Measurements from ENCODE around the gene KDM4C.

DNA sequence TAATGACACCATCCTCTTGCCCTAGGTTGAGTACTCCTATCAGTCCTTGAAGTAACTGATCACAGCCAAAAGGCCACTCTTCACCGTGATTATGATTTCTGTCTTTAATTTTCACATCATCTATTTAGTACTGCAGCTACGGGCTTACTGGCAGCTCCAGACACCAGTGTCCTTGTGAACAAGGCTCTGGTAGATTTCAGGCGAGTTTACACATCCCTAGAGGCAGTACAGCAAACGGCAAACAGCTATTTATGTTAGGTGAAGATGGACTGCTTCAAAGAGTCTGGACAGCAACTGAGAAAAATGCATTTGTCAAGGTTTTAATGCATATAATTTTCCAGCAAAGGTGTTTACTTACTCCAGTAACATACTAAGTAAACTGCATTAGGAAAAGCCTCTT lies 396.9 kb downstream of the KDM4C start:
- TF ChIP-seq, protein P1, sequence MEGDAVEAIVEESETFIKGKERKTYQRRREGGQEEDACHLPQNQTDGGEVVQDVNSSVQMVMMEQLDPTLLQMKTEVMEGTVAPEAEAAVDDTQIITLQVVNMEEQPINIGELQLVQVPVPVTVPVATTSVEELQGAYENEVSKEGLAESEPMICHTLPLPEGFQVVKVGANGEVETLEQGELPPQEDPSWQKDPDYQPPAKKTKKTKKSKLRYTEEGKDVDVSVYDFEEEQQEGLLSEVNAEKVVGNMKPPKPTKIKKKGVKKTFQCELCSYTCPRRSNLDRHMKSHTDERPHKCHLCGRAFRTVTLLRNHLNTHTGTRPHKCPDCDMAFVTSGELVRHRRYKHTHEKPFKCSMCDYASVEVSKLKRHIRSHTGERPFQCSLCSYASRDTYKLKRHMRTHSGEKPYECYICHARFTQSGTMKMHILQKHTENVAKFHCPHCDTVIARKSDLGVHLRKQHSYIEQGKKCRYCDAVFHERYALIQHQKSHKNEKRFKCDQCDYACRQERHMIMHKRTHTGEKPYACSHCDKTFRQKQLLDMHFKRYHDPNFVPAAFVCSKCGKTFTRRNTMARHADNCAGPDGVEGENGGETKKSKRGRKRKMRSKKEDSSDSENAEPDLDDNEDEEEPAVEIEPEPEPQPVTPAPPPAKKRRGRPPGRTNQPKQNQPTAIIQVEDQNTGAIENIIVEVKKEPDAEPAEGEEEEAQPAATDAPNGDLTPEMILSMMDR (IDR thresholded peaks at IDR 0.05) = no peak
- TF ChIP-seq POLR2A (IDR thresholded peaks at IDR 0.05) = no peak
